Trophoblast cell (in vitro differentiated cells and primary cell): ENCODE results near the gene SAP25.
A peak's percentile ranks its signal among the peaks of the same experiment; 100 is the strongest.

Experiments
- DNase-seq, 2 donors: peaks; one replicate each; pipeline ENCODE4 v3.0.0-alpha.2; 2016
- H2AFZ ChIP-seq: 2 replicates; pipeline ENCODE4 v1.6.1; 2013; ENCODE audit warnings: low read length, moderate library complexity, mild to moderate bottlenecking; ENCODE audit not compliant: insufficient read depth, poor library complexity
- H2AK5ac ChIP-seq: 2 replicates; pipeline ENCODE4 v1.6.1; 2013; ENCODE audit warnings: mild to moderate bottlenecking, low read length
- H2BK120ac ChIP-seq: 2 replicates; pipeline ENCODE4 v1.6.1; 2013; ENCODE audit warnings: low read length, mild to moderate bottlenecking, moderate library complexity; ENCODE audit not compliant: insufficient read depth, poor library complexity
- H2BK12ac ChIP-seq: 2 replicates; pipeline ENCODE4 v1.6.1; 2013; ENCODE audit warnings: mild to moderate bottlenecking, low read length, moderate library complexity
- H2BK5ac ChIP-seq: 2 replicates; pipeline ENCODE4 v1.6.1; 2013; ENCODE audit warnings: low read length, low read depth, moderate library complexity, mild to moderate bottlenecking; ENCODE audit not compliant: poor library complexity
- H3K14ac ChIP-seq: 2 replicates; pipeline ENCODE4 v1.6.1; 2013; ENCODE audit warnings: mild to moderate bottlenecking, low read length
- H3K18ac ChIP-seq: 2 replicates; pipeline ENCODE4 v1.6.1; 2013; ENCODE audit warnings: mild to moderate bottlenecking, low read length
- H3K23ac ChIP-seq: 2 replicates; pipeline ENCODE4 v1.6.1; 2013; ENCODE audit warnings: low read length
- H3K27ac ChIP-seq: 2 replicates; pipeline ENCODE4 v1.5.1; 2013; ENCODE audit warnings: low read depth, mild to moderate bottlenecking, inconsistent platforms, low read length, moderate library complexity
- H3K27me3 ChIP-seq: 2 replicates; pipeline ENCODE4 v1.6.1; 2013; ENCODE audit warnings: inconsistent platforms, mild to moderate bottlenecking, low read length, moderate library complexity; ENCODE audit not compliant: insufficient read depth
- H3K36me3 ChIP-seq, 2 experiments: 1 replicate in 1 of 2; 2 replicates in 1 of 2; pipeline ENCODE4 v1.6.1; 2013; ENCODE audit warnings: low read length in 2 of 2, mild to moderate bottlenecking in 2 of 2, moderate library complexity in 1 of 2; ENCODE audit not compliant: insufficient read depth in 2 of 2, control insufficient read depth in 1 of 2
- H3K4ac ChIP-seq: 2 replicates; pipeline ENCODE4 v1.6.1; 2013; ENCODE audit warnings: low read depth, mild to moderate bottlenecking, low read length, moderate library complexity
- H3K4me1 ChIP-seq, 2 experiments: 1 replicate in 1 of 2; 2 replicates in 1 of 2; pipeline ENCODE4 v1.6.1; 2013; ENCODE audit warnings: low read length in 2 of 2, mild to moderate bottlenecking in 2 of 2, moderate library complexity in 1 of 2; ENCODE audit not compliant: insufficient read depth in 2 of 2, control insufficient read depth in 1 of 2
- H3K4me2 ChIP-seq: 2 replicates; pipeline ENCODE4 v1.6.1; 2013; ENCODE audit warnings: inconsistent platforms, mild to moderate bottlenecking, low read length, moderate library complexity
- H3K4me3 ChIP-seq: 2 replicates; pipeline ENCODE4 v1.5.1; 2013; ENCODE audit warnings: mild to moderate bottlenecking, low read depth, low read length, inconsistent platforms
- H3K79me1 ChIP-seq: one replicate; pipeline ENCODE4 v1.6.1; 2013; ENCODE audit warnings: low read length
- H3K79me2 ChIP-seq: 2 replicates; pipeline ENCODE4 v1.6.1; 2013; ENCODE audit warnings: low read length, mild to moderate bottlenecking; ENCODE audit not compliant: control insufficient read depth, insufficient read depth, poor library complexity
- H3K9ac ChIP-seq: 2 replicates; pipeline ENCODE4 v1.6.1; 2013; ENCODE audit warnings: mild to moderate bottlenecking, low read length
- H3K9me3 ChIP-seq: 2 replicates; pipeline ENCODE4 v1.6.1; 2013; ENCODE audit warnings: low read depth, mild to moderate bottlenecking, control low read depth, inconsistent platforms, low read length; ENCODE audit not compliant: insufficient read depth
- H4K12ac ChIP-seq: 2 replicates; pipeline ENCODE4 v1.6.1; 2013; ENCODE audit warnings: low read depth, mild to moderate bottlenecking, low read length, moderate library complexity
- H4K8ac ChIP-seq: 2 replicates; pipeline ENCODE4 v1.6.1; 2013; ENCODE audit warnings: low read depth, mild to moderate bottlenecking, low read length, moderate library complexity
- H4K91ac ChIP-seq: one replicate; pipeline ENCODE4 v1.6.1; 2013; ENCODE audit warnings: low read depth, mild to moderate bottlenecking, low read length, moderate library complexity
- WGBS: extraction: QIAGEN DNeasy Blood & Tissue Kit; methylation state at CpG from one replicate; pipeline ENCODE4 v1.1.7; 2013; ENCODE audit warnings: missing lambda C conversion rate; ENCODE audit not compliant: insufficient read length, insufficient coverage; ENCODE audit errors: extremely low coverage; 5-methylcytosine and 5-hydroxymethylcytosine counted together

SAP25 gene

DNA sequence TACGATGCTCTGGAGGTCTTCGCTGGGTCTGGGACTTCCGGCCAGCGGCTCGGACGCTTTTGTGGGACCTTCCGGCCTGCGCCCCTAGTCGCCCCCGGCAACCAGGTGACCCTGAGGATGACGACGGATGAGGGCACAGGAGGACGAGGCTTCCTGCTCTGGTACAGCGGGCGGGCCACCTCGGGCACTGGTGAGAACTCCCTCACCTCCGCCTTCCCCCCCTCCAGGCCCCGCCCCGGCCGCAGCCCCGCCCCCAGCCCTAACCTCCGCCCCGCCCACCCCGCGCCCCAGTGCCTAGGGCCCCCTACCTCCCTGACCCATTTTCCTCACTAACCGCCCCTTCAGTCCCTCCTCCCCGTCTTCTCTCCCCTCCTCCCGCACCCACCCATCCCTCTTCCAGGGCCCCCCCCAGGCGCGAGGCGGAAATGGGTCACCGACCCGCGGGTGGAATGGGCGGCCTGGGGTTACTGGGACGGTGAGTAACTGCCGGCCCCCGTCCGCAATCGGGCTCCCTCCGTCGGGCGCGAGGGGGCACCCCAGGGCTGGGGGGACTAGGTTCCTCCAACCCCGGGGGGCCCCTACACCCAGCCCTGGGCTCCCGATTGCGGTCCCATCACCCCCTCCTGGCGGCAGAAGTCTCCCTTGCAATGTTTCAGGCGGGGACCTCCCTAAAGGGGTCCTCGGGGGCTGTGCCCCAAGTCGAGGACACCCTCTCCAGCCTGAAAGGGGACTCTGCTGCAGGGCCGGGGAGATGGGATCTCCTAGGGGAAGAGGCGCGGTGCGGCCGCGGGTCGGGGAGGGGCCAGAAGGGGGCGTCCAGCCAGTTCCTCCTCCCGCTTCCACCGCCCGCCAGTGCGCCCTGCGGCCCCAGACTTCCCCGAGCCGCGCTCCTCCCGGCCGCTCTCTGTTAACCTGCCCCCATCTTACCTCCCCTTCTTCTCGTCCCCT, 30.6 kb upstream of the SAP25 start:
- Histone ChIP-seq H3K9ac (peak overlapping the region; percentile 68), H3K14ac (peak overlapping the region; percentile 61), H3K4ac (peak overlapping the region; percentile 53), H2AFZ (peak overlapping the region; percentile 32), H3K4me3 (peak overlapping the region; percentile 65), H3K4me1 (peaks cover 20 to 34% of the 10 kb centered on the region in 2 experiments), H2AK5ac (no peak overlapping the region), H3K36me3 (peaks cover 2 to 3% of the 10 kb centered on the region in 2 experiments), H2BK5ac (peak overlapping the region; percentile 56), H3K4me2 (peak overlapping the region; percentile 97), H4K8ac (peak overlapping the region; percentile 88), H3K27me3 (no peaks in the 10 kb centered on the region), H2BK120ac (peak overlapping the region; percentile 57), H3K18ac (peak overlapping the region; percentile 85), H3K23ac (no peak overlapping the region), H2BK12ac (no peak overlapping the region), H3K79me1 (peaks cover 17% of the 10 kb centered on the region), H3K79me2 (no peaks in the 10 kb centered on the region), H3K27ac (peak overlapping the region; percentile 48), H4K12ac (peak overlapping the region; percentile 34), H4K91ac (peak overlapping the region; percentile 87), H3K9me3 (no peaks in the 10 kb centered on the region)
- WGBS = no CpG with 5 or more reads among the region's 70 CpGs
- DNase-seq = peak; percentile 60 to 73

DNA sequence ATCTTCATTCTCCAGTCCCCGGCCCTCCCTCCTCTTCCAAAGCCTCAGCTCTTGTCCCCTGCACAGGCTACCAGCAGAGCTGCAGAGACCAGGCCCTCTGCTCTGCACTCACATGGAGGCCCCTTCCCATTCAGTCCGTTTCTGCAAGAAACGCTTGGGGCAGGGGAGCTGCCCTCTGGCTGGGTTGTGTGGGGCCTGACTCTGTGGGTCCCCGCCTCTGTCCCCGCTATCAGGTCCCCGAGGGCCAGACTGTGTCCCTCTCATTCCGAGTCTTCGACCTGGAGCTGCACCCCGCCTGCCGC, 30.0 kb upstream of the SAP25 start:
- H2AK5ac ChIP-seq = no peak overlapping the region
- no peaks in the 10 kb centered on the region for H3K9me3 ChIP-seq
- peaks cover 2 to 3% of the 10 kb centered on the region in 2 experiments for H3K36me3 ChIP-seq
- H3K27me3 ChIP-seq = no peaks in the 10 kb centered on the region
- peak overlapping the region; percentile 57 for H3K4me3 ChIP-seq
- H3K9ac ChIP-seq = no peak overlapping the region
- H3K4me2 ChIP-seq = peak overlapping the region; percentile 65
- peak overlapping the region; percentile 2 for H2BK120ac ChIP-seq
- peak overlapping the region; percentile 33 for H4K12ac ChIP-seq
- peak overlapping the region; percentile 31 for H3K27ac ChIP-seq
- peaks cover 17% of the 10 kb centered on the region for H3K79me1 ChIP-seq
- no peaks in the 10 kb centered on the region for H3K79me2 ChIP-seq
- H2AFZ ChIP-seq = peak overlapping the region; percentile 24
- WGBS = no CpG with 5 or more reads among the region's 10 CpGs
- peak overlapping the region; percentile 22 for H3K4ac ChIP-seq
- H3K18ac ChIP-seq = peak overlapping the region; percentile 28
- H3K14ac ChIP-seq = peak overlapping the region; percentile 5
- no peak overlapping the region for H2BK12ac ChIP-seq
- peak overlapping the region; percentile 69 for H4K8ac ChIP-seq
- no peak overlapping the region for H3K23ac ChIP-seq
- H4K91ac ChIP-seq = peak overlapping the region; percentile 45
- peaks cover 20 to 34% of the 10 kb centered on the region in 2 experiments for H3K4me1 ChIP-seq
- peak in 1 of 2 donors; percentile 19 for DNase-seq
- H2BK5ac ChIP-seq = no peak overlapping the region

DNA sequence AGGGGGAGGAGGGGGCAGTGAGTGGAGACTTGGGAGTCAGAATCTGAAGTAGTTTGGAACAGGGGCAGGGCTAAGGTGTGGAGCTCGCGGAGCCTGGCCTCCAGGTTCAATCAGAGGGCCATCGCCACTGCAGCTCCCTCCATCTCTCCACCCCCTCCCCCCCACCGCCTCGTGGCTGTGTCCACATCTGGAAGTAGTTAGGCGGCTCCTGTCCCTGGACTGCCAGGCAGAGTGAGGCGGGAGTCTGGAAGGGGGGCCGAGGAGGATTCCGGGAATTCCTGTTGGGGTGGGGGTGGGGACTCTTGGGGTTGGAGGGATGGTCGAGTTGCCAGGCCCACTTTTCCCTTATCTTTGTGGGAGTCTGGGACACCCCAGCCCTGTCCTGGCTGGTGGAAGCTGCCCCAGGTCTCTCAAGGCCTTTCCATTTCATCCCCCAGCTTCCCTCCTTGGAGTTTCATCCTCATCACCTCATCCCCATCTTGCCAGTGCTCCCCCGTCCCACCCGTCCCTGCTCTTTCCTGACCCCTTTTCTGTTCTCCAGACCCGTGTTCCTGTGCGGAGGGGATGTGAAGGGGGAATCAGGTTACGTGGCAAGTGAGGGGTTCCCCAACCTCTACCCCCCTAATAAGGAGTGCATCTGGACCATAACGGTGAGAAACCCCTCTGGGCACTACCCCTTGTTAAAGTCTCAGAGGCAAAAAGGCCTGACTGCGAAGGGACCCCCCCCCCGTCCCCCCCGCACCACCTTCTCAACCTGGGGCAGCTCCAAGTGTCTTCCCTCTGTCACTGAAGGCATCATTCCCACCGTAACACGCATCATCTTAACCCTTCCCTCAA, 29.4 kb upstream of the SAP25 start:
- H3K4ac ChIP-seq = no peak overlapping the region
- H3K14ac ChIP-seq = no peak overlapping the region
- DNase-seq = peak in 1 of 2 donors; percentile 4
- WGBS = no CpG with 5 or more reads among the region's 21 CpGs
- peaks cover 2 to 3% of the 10 kb centered on the region in 2 experiments for H3K36me3 ChIP-seq
- peak overlapping the region; percentile 24 for H2AFZ ChIP-seq
- H2BK5ac ChIP-seq = no peak overlapping the region
- no peaks in the 10 kb centered on the region for H3K79me2 ChIP-seq
- no peak overlapping the region for H3K9ac ChIP-seq
- H3K27me3 ChIP-seq = no peaks in the 10 kb centered on the region
- no peaks in the 10 kb centered on the region for H3K9me3 ChIP-seq
- peak overlapping the region; percentile 42 for H4K91ac ChIP-seq
- H3K79me1 ChIP-seq = peaks cover 17% of the 10 kb centered on the region
- H3K27ac ChIP-seq = peak overlapping the region; percentile 31
- peak overlapping the region; percentile 69 for H4K8ac ChIP-seq
- H2BK12ac ChIP-seq = peak overlapping the region; percentile 25
- H3K4me2 ChIP-seq = peak overlapping the region; percentile 65
- no peak overlapping the region for H2BK120ac ChIP-seq
- H3K23ac ChIP-seq = no peak overlapping the region
- peak overlapping the region; percentile 28 for H3K18ac ChIP-seq
- peaks cover 20 to 34% of the 10 kb centered on the region in 2 experiments for H3K4me1 ChIP-seq
- H2AK5ac ChIP-seq = no peak overlapping the region
- H3K4me3 ChIP-seq = no peak overlapping the region
- no peak overlapping the region for H4K12ac ChIP-seq

DNA sequence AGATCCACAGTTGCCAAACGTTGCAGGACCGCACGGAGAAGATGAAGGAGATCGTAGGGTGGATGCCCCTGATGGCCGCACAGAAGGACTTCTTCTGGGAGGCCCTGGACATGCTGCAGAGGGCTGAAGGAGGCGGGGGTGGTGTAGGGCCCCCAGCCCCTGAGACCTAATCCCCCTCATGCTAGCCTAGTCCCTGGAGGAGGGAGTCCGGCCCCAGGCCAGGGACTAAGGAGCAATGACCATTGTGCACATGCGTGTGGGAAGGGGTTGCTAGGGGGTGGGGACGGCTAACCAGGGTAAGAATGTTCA, 27.0 kb upstream of the SAP25 start:
- no peak overlapping the region for H2BK120ac ChIP-seq
- no peak overlapping the region for H3K9ac ChIP-seq
- H3K79me2 ChIP-seq = no peaks in the 10 kb centered on the region
- H3K9me3 ChIP-seq = no peaks in the 10 kb centered on the region
- WGBS = no CpG with 5 or more reads among the region's 9 CpGs
- H2AK5ac ChIP-seq = no peak overlapping the region
- no peak overlapping the region for H3K23ac ChIP-seq
- H3K4me2 ChIP-seq = no peak overlapping the region
- H3K27ac ChIP-seq = no peak overlapping the region
- H2AFZ ChIP-seq = no peak overlapping the region
- H3K4ac ChIP-seq = no peak overlapping the region
- no peak overlapping the region for H4K91ac ChIP-seq
- no peak overlapping the region for H2BK12ac ChIP-seq
- H4K8ac ChIP-seq = no peak overlapping the region
- no peak overlapping the region for H4K12ac ChIP-seq
- H3K18ac ChIP-seq = no peak overlapping the region
- H3K79me1 ChIP-seq = peaks cover 17% of the 10 kb centered on the region
- H2BK5ac ChIP-seq = no peak overlapping the region
- peaks cover 20 to 30% of the 10 kb centered on the region in 2 experiments for H3K4me1 ChIP-seq
- no peak overlapping the region for H3K14ac ChIP-seq
- H3K27me3 ChIP-seq = no peaks in the 10 kb centered on the region
- no peaks in the 10 kb centered on the region for H3K36me3 ChIP-seq
- no peak for DNase-seq
- H3K4me3 ChIP-seq = no peak overlapping the region
